ENCODE results near the gene MTNR1A. TPM values are rescaled to one million over a fixed set of nuclear protein-coding genes. Genes with fewer than 3 reads are reported as not detected.

MTNR1A gene
- total RNA-seq, 1 experiment from 2014 or later, result 0.84 TPM

DNA sequence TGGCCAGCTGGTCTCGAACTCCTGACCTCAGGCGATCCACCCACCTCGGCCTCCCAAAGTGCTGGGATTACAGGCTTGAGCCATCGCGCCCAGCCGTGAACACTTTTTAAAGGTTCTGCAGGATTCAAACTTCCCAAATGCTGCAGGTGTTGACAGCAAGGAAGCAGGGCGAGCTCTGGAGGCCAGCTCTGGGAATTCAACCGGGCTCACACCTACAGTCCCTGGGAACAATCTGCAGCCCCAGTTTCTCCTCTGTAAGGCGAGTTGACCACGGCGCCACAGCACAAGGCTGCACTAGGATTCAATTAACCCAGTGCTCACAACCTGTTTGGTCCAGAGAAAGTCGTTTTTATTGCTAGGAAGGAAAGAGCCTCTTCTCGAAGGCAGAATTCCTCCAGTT lies 1.6 kb downstream of the MTNR1A start (continued):
- TF ChIP-seq CTCF (IDR thresholded peaks at IDR 0.05 in 2 of 3, conservative IDR thresholded peaks at IDR 0.05 in 1 of 3; ENCODE audit: borderline replicate concordance in 1 of 3, insufficient read depth in 1 of 3, low read depth in 2 of 3, low read length in 2 of 3) (no peak), CBX3 (IDR thresholded peaks at IDR 0.05; ENCODE audit: low read depth) (no peak), SP1 (IDR thresholded peaks at IDR 0.05; ENCODE audit: low read depth) (no peak), EZH2phosphoT487 (IDR thresholded peaks at IDR 0.05; ENCODE audit: borderline replicate concordance) (no peak), REST (IDR thresholded peaks at IDR 0.05; ENCODE audit: low read depth) (no peak)

DNA sequence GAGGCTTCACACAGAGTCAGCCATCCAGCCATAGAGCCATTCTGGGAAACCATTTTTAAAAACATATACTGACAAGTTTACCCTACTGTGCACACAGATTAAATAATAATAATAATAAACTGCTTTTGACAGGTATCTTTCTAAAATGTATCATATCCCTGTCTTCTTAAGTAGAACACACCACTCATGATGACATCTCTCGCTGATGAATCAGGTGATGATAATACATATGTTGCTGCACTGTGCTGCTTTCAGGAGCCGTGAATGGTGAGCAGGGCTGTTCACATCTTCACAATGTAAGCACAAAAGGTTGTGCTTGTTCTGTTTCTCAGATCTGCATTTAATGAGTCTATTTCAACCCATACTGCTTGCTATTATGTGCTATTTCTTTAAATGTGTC lies 3.5 kb downstream of the MTNR1A start:
- H3K36me3 ChIP-seq (ENCODE audit: control insufficient read depth in 1 of 2, insufficient read depth in 2 of 2, low read length in 2 of 2), result no peaks in the 10 kb centered on the region
- intact Hi-C loops (cut with micrococcal nuclease), result loop anchor here (10.0 kb wide), 1 partner anchor 257 kb away; no protein-coding TSS in a partner anchor
- no peak overlapping the region for H3K9ac ChIP-seq (ENCODE audit: low read length)
- ChIA-PET RAD21 (ENCODE audit: low non-redundant PET in 1 of 2, low total read pairs in 2 of 2, uncharacterized antibody in 2 of 2, unreplicated experiment in 2 of 2) (no interaction called here), CTCF (no interaction called here), POLR2A (no interaction called here)
- no peaks in the 10 kb centered on the region; the same call in 1 of the 2 replicates for H4K20me1 ChIP-seq (ENCODE audit: insufficient read depth)
- no peak for DNase-seq (ENCODE audit: low read depth, low spot score)
- no peak overlapping the region for H3K27ac ChIP-seq (ENCODE audit: low read depth, low read length)
- H3K4me1 ChIP-seq (ENCODE audit: control insufficient read depth in 1 of 2, insufficient read depth in 2 of 2, low read length in 2 of 2), result peaks cover 0 to 5% of the 10 kb centered on the region in 2 experiments; a peak in 1 of 4 replicates
- TF ChIP-seq RAD21 (IDR thresholded peaks at IDR 0.05; ENCODE audit: low read depth) (no peak), JUND (IDR thresholded peaks at IDR 0.05) (no peak), FOSL1 (IDR thresholded peaks at IDR 0.05; ENCODE audit: low read depth) (no peak), ZFX (IDR thresholded peaks at IDR 0.05) (no peak), SIN3A (IDR thresholded peaks at IDR 0.05; ENCODE audit: low read depth) (no peak), ATF3 (IDR thresholded peaks at IDR 0.05) (no peak), ELF1 (IDR thresholded peaks at IDR 0.05; ENCODE audit: borderline replicate concordance, low read depth) (no peak), POLR2AphosphoS5 (IDR thresholded peaks at IDR 0.05; ENCODE audit: low read depth, low read length) (no peak), ZNF274 (IDR thresholded peaks at IDR 0.05; ENCODE audit: low read depth, low read length) (no peak), ZBTB33 (IDR thresholded peaks at IDR 0.05; ENCODE audit: extremely low read depth, insufficient replicate concordance, low read length) (no peak), YY1 (IDR thresholded peaks at IDR 0.05; ENCODE audit: extremely low read depth, insufficient replicate concordance, low read depth, low read length) (no peak), TCF7L2 (IDR thresholded peaks at IDR 0.05; ENCODE audit: borderline replicate concordance, extremely low read depth, insufficient read depth, insufficient read length) (no peak), EZH2phosphoT487 (IDR thresholded peaks at IDR 0.05; ENCODE audit: borderline replicate concordance) (no peak)
- H3K4me2 ChIP-seq (ENCODE audit: low read length), result no peak overlapping the region
- H3K9me2 ChIP-seq (ENCODE audit: insufficient read depth), result no peaks in the 10 kb centered on the region
- no peaks in the 10 kb centered on the region for H3K9me3 ChIP-seq (ENCODE audit: control insufficient read depth in 1 of 2, insufficient read depth in 1 of 2, low read depth in 1 of 2, low read length in 2 of 2)
- no peak for ATAC-seq
- no peaks in the 10 kb centered on the region; the same call in 1 of the 2 replicates for H3K27me3 ChIP-seq (ENCODE audit: insufficient read depth, low read length)
- no peak overlapping the region for H3K4me3 ChIP-seq (replicated peaks in 1 of 2; ENCODE audit: low read depth in 1 of 2, low read length in 2 of 2)
- H3K79me2 ChIP-seq (ENCODE audit: insufficient read depth, low read length), result no peaks in the 10 kb centered on the region
- BruUV-seq (replicated peaks), result no TSS peak
- H2AFZ ChIP-seq (ENCODE audit: low read depth, low read length, poor library complexity, severe bottlenecking), result no peak overlapping the region

Data from HCT116 (cell line).